Mesendoderm (in vitro differentiated cells): ENCODE data around the gene NUMB.

Source experiments
- DNase-seq: peaks from one replicate; pipeline ENCODE4 v3.0.0; 2013
- H2AK5ac ChIP-seq: 2 replicates; pipeline ENCODE4 v1.6.1; 2013; ENCODE audit warnings: low read length, inconsistent platforms
- H2BK120ac ChIP-seq: 2 replicates; pipeline ENCODE4 v1.6.1; 2013; ENCODE audit warnings: low read depth, mild to moderate bottlenecking, low read length, moderate library complexity, mixed read lengths
- H2BK15ac ChIP-seq: replicated peaks from 2 replicates; pipeline ENCODE4 v1.6.1; 2013; ENCODE audit warnings: low read depth, mild to moderate bottlenecking, moderate library complexity
- H2BK5ac ChIP-seq: 2 replicates; pipeline ENCODE4 v1.6.1; 2013; ENCODE audit warnings: low read length, inconsistent platforms
- H3K18ac ChIP-seq: 2 replicates; pipeline ENCODE4 v1.6.1; 2013; ENCODE audit warnings: mild to moderate bottlenecking, low read length, mixed read lengths
- H3K23ac ChIP-seq: one replicate; pipeline ENCODE4 v1.6.1; 2013; ENCODE audit warnings: low read length
- H3K27ac ChIP-seq: 2 replicates; pipeline ENCODE4 v1.5.1; 2013; ENCODE audit warnings: low read depth, mild to moderate bottlenecking, inconsistent platforms, low read length, moderate library complexity
- H3K27me3 ChIP-seq: 2 replicates; pipeline ENCODE4 v1.6.1; 2013; ENCODE audit warnings: low read length, control low read depth, mild to moderate bottlenecking, inconsistent platforms; ENCODE audit not compliant: insufficient read depth, poor library complexity
- H3K36me3 ChIP-seq: 2 replicates; pipeline ENCODE4 v1.6.1; 2013; ENCODE audit warnings: low read length, inconsistent platforms; ENCODE audit not compliant: control insufficient read depth, insufficient read depth
- H3K4ac ChIP-seq: one replicate; pipeline ENCODE4 v1.6.1; 2013; ENCODE audit warnings: low read depth, mild to moderate bottlenecking, low read length, moderate library complexity
- H3K4me1 ChIP-seq: 2 replicates; pipeline ENCODE4 v1.6.1; 2013; ENCODE audit warnings: low read depth, low read length, inconsistent platforms; ENCODE audit not compliant: control insufficient read depth
- H3K4me2 ChIP-seq: 2 replicates; pipeline ENCODE4 v1.6.1; 2013; ENCODE audit warnings: low read length
- H3K4me3 ChIP-seq: 2 replicates; pipeline ENCODE4 v1.5.1; 2013; ENCODE audit warnings: mild to moderate bottlenecking, low read length
- H3K56ac ChIP-seq: one replicate; pipeline ENCODE4 v1.6.1; 2013; ENCODE audit warnings: low read length
- H3K79me1 ChIP-seq: 2 replicates; pipeline ENCODE4 v1.6.1; 2013; ENCODE audit warnings: low read length, inconsistent platforms
- H3K79me2 ChIP-seq: 2 replicates; pipeline ENCODE4 v1.6.1; 2013; ENCODE audit warnings: mild to moderate bottlenecking, low read length; ENCODE audit not compliant: control insufficient read depth, insufficient read depth
- H3K9ac ChIP-seq: 2 replicates; pipeline ENCODE4 v1.6.1; 2013; ENCODE audit warnings: low read length, inconsistent platforms
- H4K5ac ChIP-seq: one replicate; pipeline ENCODE4 v1.6.1; 2013; ENCODE audit warnings: low read length
- H4K8ac ChIP-seq: one replicate; pipeline ENCODE4 v1.6.1; 2013; ENCODE audit warnings: low read depth, mild to moderate bottlenecking, control low read depth, low read length, moderate library complexity
- WGBS: extraction: QIAGEN DNeasy Blood & Tissue Kit; methylation state at CpG from one replicate; pipeline ENCODE4 v1.1.7; 2013; ENCODE audit warnings: low lambda C conversion rate, missing lambda C conversion rate; ENCODE audit not compliant: insufficient coverage; ENCODE audit errors: extremely low coverage; 5-methylcytosine and 5-hydroxymethylcytosine counted together

The NUMB gene

GRCh38 chr14:73457041-73457923 lies 1.1 kb downstream of the NUMB start:
- H3K27me3 ChIP-seq = no peaks in the 10 kb centered on the region
- peak overlapping the region; percentile 91 for H3K18ac ChIP-seq
- no peaks in the 10 kb centered on the region for H3K36me3 ChIP-seq
- H2BK120ac ChIP-seq = no peak overlapping the region
- H3K27ac ChIP-seq = peak overlapping the region; percentile 93
- H3K23ac ChIP-seq = peak overlapping the region; percentile 91
- peak overlapping the region; percentile 92 for H3K9ac ChIP-seq
- H2BK5ac ChIP-seq = peak overlapping the region; percentile 26
- no peak overlapping the region for H2AK5ac ChIP-seq
- no CpG with 5 or more reads among the region's 24 CpGs for WGBS
- H4K5ac ChIP-seq = no peak overlapping the region
- H4K8ac ChIP-seq = no peak overlapping the region
- peak overlapping the region; percentile 82 for H3K4ac ChIP-seq
- peak overlapping the region; percentile 91 for H3K4me3 ChIP-seq
- H2BK15ac ChIP-seq = no peak overlapping the region
- peak; percentile 71 for DNase-seq
- peaks cover 11% of the 10 kb centered on the region for H3K79me2 ChIP-seq
- no peaks in the 10 kb centered on the region for H3K4me1 ChIP-seq
- H3K56ac ChIP-seq = peak overlapping the region; percentile 93
- peaks cover 8% of the 10 kb centered on the region for H3K79me1 ChIP-seq
- H3K4me2 ChIP-seq = peak overlapping the region; percentile 60

- Histone ChIP-seq H3K79me1 (peaks cover 8% of the 10 kb centered on the region), H4K8ac (no peak overlapping the region), H2BK120ac (no peak overlapping the region), H3K4me3 (no peak overlapping the region), H3K36me3 (no peaks in the 10 kb centered on the region), H3K4ac (no peak overlapping the region), H2BK5ac (no peak overlapping the region), H2BK15ac (no peak overlapping the region), H3K4me1 (no peaks in the 10 kb centered on the region), H3K56ac (no peak overlapping the region), H4K5ac (no peak overlapping the region), H3K79me2 (peaks cover 11% of the 10 kb centered on the region), H3K27me3 (no peaks in the 10 kb centered on the region), H3K18ac (no peak overlapping the region), H3K23ac (no peak overlapping the region), H2AK5ac (no peak overlapping the region), H3K9ac (no peak overlapping the region), H3K4me2 (no peak overlapping the region), H3K27ac (no peak overlapping the region)
- WGBS = 100% methylated on average over 2 of the region's 2 CpGs
- DNase-seq = no peak
These were observed 3.1 kb downstream of the NUMB start for GRCh38 chr14:73455294-73455693.

- no peaks in the 10 kb centered on the region for H3K36me3 ChIP-seq
- DNase-seq = no peak
- no CpG with 5 or more reads among the region's 11 CpGs for WGBS
- H3K27ac ChIP-seq = no peak overlapping the region
- H4K5ac ChIP-seq = no peak overlapping the region
- H3K4ac ChIP-seq = no peak overlapping the region
- H3K79me1 ChIP-seq = peaks cover 7% of the 10 kb centered on the region
- no peak overlapping the region for H3K9ac ChIP-seq
- no peak overlapping the region for H3K23ac ChIP-seq
- H3K4me3 ChIP-seq = no peak overlapping the region
- no peaks in the 10 kb centered on the region for H3K27me3 ChIP-seq
- no peak overlapping the region for H3K56ac ChIP-seq
- no peak overlapping the region for H2BK15ac ChIP-seq
- H3K79me2 ChIP-seq = peaks cover 11% of the 10 kb centered on the region
- no peak overlapping the region for H2AK5ac ChIP-seq
- H2BK120ac ChIP-seq = no peak overlapping the region
- no peak overlapping the region for H3K18ac ChIP-seq
- no peak overlapping the region for H4K8ac ChIP-seq
- H3K4me2 ChIP-seq = no peak overlapping the region
- H2BK5ac ChIP-seq = no peak overlapping the region
- no peaks in the 10 kb centered on the region for H3K4me1 ChIP-seq
These were observed 5.8 kb downstream of the NUMB start for GRCh38 chr14:73452341-73453186.

- Histone ChIP-seq H2BK5ac (no peak overlapping the region), H3K4ac (no peak overlapping the region), H3K4me2 (no peak overlapping the region), H3K79me1 (peaks cover 5% of the 10 kb centered on the region), H3K18ac (no peak overlapping the region), H3K27ac (no peak overlapping the region), H3K4me1 (no peaks in the 10 kb centered on the region), H2BK120ac (no peak overlapping the region), H2BK15ac (no peak overlapping the region), H3K23ac (no peak overlapping the region), H3K4me3 (no peak overlapping the region), H2AK5ac (no peak overlapping the region), H3K9ac (no peak overlapping the region), H3K36me3 (no peaks in the 10 kb centered on the region), H4K5ac (no peak overlapping the region), H3K56ac (no peak overlapping the region), H3K79me2 (peaks cover 6% of the 10 kb centered on the region), H4K8ac (no peak overlapping the region), H3K27me3 (no peaks in the 10 kb centered on the region)
- no CpG with 5 or more reads among the region's 11 CpGs for WGBS
- DNase-seq = no peak
These were observed 14.6 kb downstream of the NUMB start for GRCh38 chr14:73443758-73444157.

GRCh38 chr14:73441286-73441685 lies 17.1 kb downstream of the NUMB start:
- H3K27ac ChIP-seq = no peak overlapping the region
- no peak overlapping the region for H3K56ac ChIP-seq
- DNase-seq = no peak
- H3K4me1 ChIP-seq = no peaks in the 10 kb centered on the region
- H2BK120ac ChIP-seq = no peak overlapping the region
- H2BK15ac ChIP-seq = no peak overlapping the region
- H4K8ac ChIP-seq = no peak overlapping the region
- no peak overlapping the region for H3K4me2 ChIP-seq
- H3K79me1 ChIP-seq = peaks cover 5% of the 10 kb centered on the region
- no peak overlapping the region for H3K18ac ChIP-seq
- peaks cover 6% of the 10 kb centered on the region for H3K79me2 ChIP-seq
- H3K9ac ChIP-seq = no peak overlapping the region
- no peak overlapping the region for H3K4me3 ChIP-seq
- no peaks in the 10 kb centered on the region for H3K27me3 ChIP-seq
- H4K5ac ChIP-seq = no peak overlapping the region
- no peak overlapping the region for H2AK5ac ChIP-seq
- no peaks in the 10 kb centered on the region for H3K36me3 ChIP-seq
- H2BK5ac ChIP-seq = no peak overlapping the region
- WGBS = no CpG with 5 or more reads among the region's 7 CpGs
- H3K4ac ChIP-seq = no peak overlapping the region
- H3K23ac ChIP-seq = no peak overlapping the region
